GM21367 (cell line): Measurements from ENCODE around the gene AKNAD1.
A peak's percentile ranks its signal among the peaks of the same experiment; 100 is the strongest.

ENCODE experiments used
- ATAC-seq: cut with Tn5 transposase; IDR thresholded peaks from one replicate; pipeline ENCODE4 v1.9.1; 2021; ENCODE audit not compliant: unreplicated experiment

Gene AKNAD1

GRCh38 chr1:108832929-108833328, 24.0 kb downstream of the AKNAD1 start:
- ATAC-seq = no peak

- ATAC-seq = no peak
These were observed 25.7 kb downstream of the AKNAD1 start for GRCh38 chr1:108831225-108831624.

GRCh38 chr1:108830119-108831008, 26.5 kb downstream of the AKNAD1 start:
- no peak for ATAC-seq

- ATAC-seq = no peak
These were observed 27.4 kb downstream of the AKNAD1 start for GRCh38 chr1:108829498-108829916.

- ATAC-seq = peak; percentile 62
These were observed 28.6 kb downstream of the AKNAD1 start for GRCh38 chr1:108828074-108828961.

GRCh38 chr1:108826081-108826635, 30.7 kb downstream of the AKNAD1 start:
- no peak for ATAC-seq

- ATAC-seq = no peak
These were observed 32.8 kb downstream of the AKNAD1 start for GRCh38 chr1:108824051-108824450.

- ATAC-seq = no peak
These were observed 33.3 kb downstream of the AKNAD1 start for GRCh38 chr1:108823632-108824031.

GRCh38 chr1:108819878-108820277, 37.0 kb downstream of the AKNAD1 start:
- no peak for ATAC-seq

- ATAC-seq = no peak
These were observed 39.1 kb downstream of the AKNAD1 start for GRCh38 chr1:108817811-108818210.

GRCh38 chr1:108817016-108817415, 39.9 kb downstream of the AKNAD1 start:
- no peak for ATAC-seq

- no peak for ATAC-seq
These were observed 40.6 kb downstream of the AKNAD1 start for GRCh38 chr1:108816049-108816893.

- no peak for ATAC-seq
These were observed 41.3 kb downstream of the AKNAD1 start for GRCh38 chr1:108815566-108815965.

GRCh38 chr1:108814343-108815125, 42.4 kb downstream of the AKNAD1 start:
- no peak for ATAC-seq

GRCh38 chr1:108813326-108813725, 43.6 kb downstream of the AKNAD1 start:
- no peak for ATAC-seq

GRCh38 chr1:108811611-108812010, 45.3 kb downstream of the AKNAD1 start:
- ATAC-seq = no peak

GRCh38 chr1:108808438-108808837, 48.5 kb downstream of the AKNAD1 start:
- ATAC-seq = no peak

- ATAC-seq = no peak
These were observed 53.3 kb downstream of the AKNAD1 start for GRCh38 chr1:108803548-108803947.

- ATAC-seq = no peak
These were observed 55.8 kb downstream of the AKNAD1 start for GRCh38 chr1:108801101-108801500.

- ATAC-seq = no peak
These were observed 57.9 kb downstream of the AKNAD1 start for GRCh38 chr1:108799001-108799400.
